Measurements from ENCODE around the gene AP2A2.

AP2A2 gene

GRCh38 chr11:899724-900123 lies 25.9 kb upstream of the AP2A2 start:
- no peak for DNase-seq

GRCh38 chr11:900545-900944 lies 25.1 kb upstream of the AP2A2 start:
- DNase-seq = no peak

GRCh38 chr11:901452-902061 lies 24.1 kb upstream of the AP2A2 start:
- no peak for DNase-seq

- no peak for DNase-seq
Measured at GRCh38 chr11:904380-904779, 21.3 kb upstream of the AP2A2 start.

GRCh38 chr11:905952-906351 lies 19.7 kb upstream of the AP2A2 start:
- DNase-seq = no peak

- DNase-seq = no peak
Measured at GRCh38 chr11:907668-908067, 18.0 kb upstream of the AP2A2 start.

- no peak for DNase-seq
Measured at GRCh38 chr11:908273-908672, 17.4 kb upstream of the AP2A2 start.

- DNase-seq = no peak
Measured at GRCh38 chr11:909406-909805, 16.3 kb upstream of the AP2A2 start.

GRCh38 chr11:910044-910588 lies 15.6 kb upstream of the AP2A2 start:
- no peak for DNase-seq

- peak; percentile 28 to 84 for DNase-seq
Measured at GRCh38 chr11:910589-911030, 15.1 kb upstream of the AP2A2 start, which contains the start of gene CHID1. Gene CHID1, minus strand, starts transcription at chr11:910810. Its CDS starts 5,994 bp downstream, at chr11:904816.

GRCh38 chr11:911031-911889 lies 14.4 kb upstream of the AP2A2 start:
- DNase-seq = no peak

GRCh38 chr11:911890-912219 lies 13.8 kb upstream of the AP2A2 start:
- no peak for DNase-seq

- no peak for DNase-seq
Measured at GRCh38 chr11:912266-912665, 13.4 kb upstream of the AP2A2 start.

GRCh38 chr11:913043-913442 lies 12.6 kb upstream of the AP2A2 start:
- no peak for DNase-seq

GRCh38 chr11:914204-914603 lies 11.5 kb upstream of the AP2A2 start:
- DNase-seq = no peak

- no peak for DNase-seq
Measured at GRCh38 chr11:914747-915501, 10.7 kb upstream of the AP2A2 start.

- DNase-seq = no peak
Measured at GRCh38 chr11:917426-917825, 8.2 kb upstream of the AP2A2 start.

GRCh38 chr11:921921-922678 lies 3.6 kb upstream of the AP2A2 start:
- no peak for DNase-seq

GRCh38 chr11:923691-924405 lies 1.8 kb upstream of the AP2A2 start:
- no peak for DNase-seq

- no peak for DNase-seq
Measured at GRCh38 chr11:924406-925157, 1.1 kb upstream of the AP2A2 start.

GRCh38 chr11:925158-925495 lies 543 bp upstream of the AP2A2 start:
- DNase-seq = no peak
